GM12878 (cell line): ENCODE results near the gene SEMA6C. TPM values are rescaled to one million over a fixed set of nuclear protein-coding genes. Genes with fewer than 3 reads are reported as not detected.
A peak's percentile ranks its signal among the peaks of the same experiment; 100 is the strongest.

Experiments
- ATAC-seq: fragments of 200-7000 bp; cut with Tn5 transposase; 3 replicates; pipeline ENCODE4 v1.9.1; 2020; ENCODE audit warnings: mild to moderate bottlenecking, moderate library complexity
- BruUV-seq: library from RNA; stranded (reverse); fragments of 400-500 nt; replicated peaks from 2 replicates; lab custom pipeline; 2021; lab: Mats Ljungman, UMichigan
- CTCF ChIA-PET: fragments of 300-600 bp; sonication (Branson Sonifier 250); formaldehyde crosslinking; extraction: SDS; loops from one replicate; lab custom pipeline; 2021; ENCODE audit warnings: inconsistent platforms; lab: Yijun Ruan, JAX
- POLR2A ChIA-PET: fragments of 350-600 bp; formaldehyde crosslinking; extraction: SDS; loops from one replicate; lab custom pipeline; 2021; ENCODE audit warnings: inconsistent platforms; lab: Charles Lee
- RAD21 ChIA-PET: fragments of 300-600 bp; sonication (Branson Sonifier 250); formaldehyde crosslinking; loops from one replicate; lab custom pipeline; 2023; ENCODE audit warnings: antibody characterized with exemption; ENCODE audit not compliant: unreplicated experiment; lab: Charles Lee
- SMC1A ChIA-PET: fragments of 300-600 bp; sonication (Branson Sonifier 250); formaldehyde crosslinking; loops from one replicate; lab custom pipeline; 2023; ENCODE audit not compliant: unreplicated experiment, uncharacterized antibody; lab: Charles Lee
- DNase-seq: peaks from one replicate; pipeline ENCODE4 v3.0.0-alpha.2; 2011; ENCODE audit warnings: low read depth, low spot score
- FAIRE-seq: peaks from 3 replicates; lab custom pipeline; 2011; peaks lifted over from hg19 to GRCh38; lab: Jason Lieb, UNC
- H2AFZ ChIP-seq: 2 replicates; pipeline ENCODE4 v1.6.0; 2011; ENCODE audit warnings: low read depth, low read length, control low read depth; ENCODE audit not compliant: control insufficient read depth
- H3K27ac ChIP-seq: 2 replicates; pipeline ENCODE4 v1.5.1; 2011; ENCODE audit warnings: control low read depth; ENCODE audit not compliant: control insufficient read depth, insufficient read depth
- H3K27me3 ChIP-seq, 2 experiments: replicated peaks in 1 of 2; 2 replicates each; pipeline versions ENCODE4 v1.6.0 to v1.6.1; 2011; ENCODE audit warnings: low read length in 1 of 2; ENCODE audit not compliant: control insufficient read depth in 2 of 2, insufficient read depth in 2 of 2
- H3K36me3 ChIP-seq, 2 experiments: 2 replicates each; pipeline ENCODE4 v1.5.1; 2011; ENCODE audit warnings: low read length in 1 of 2; ENCODE audit not compliant: control insufficient read depth in 2 of 2, insufficient read depth in 2 of 2
- H3K4me1 ChIP-seq: 2 replicates; pipeline ENCODE4 v1.6.1; 2011; ENCODE audit warnings: mild to moderate bottlenecking, low read length, moderate library complexity, mixed read lengths; ENCODE audit not compliant: control insufficient read depth, insufficient read depth
- H3K4me2 ChIP-seq: 2 replicates; pipeline ENCODE4 v1.6.0; 2011; ENCODE audit warnings: control low read depth; ENCODE audit not compliant: control insufficient read depth, insufficient read depth
- H3K4me3 ChIP-seq: fragments of 200-600 bp; sonication (generic); 2 replicates; pipeline ENCODE4 v1.5.1; 2016
- H3K79me2 ChIP-seq: 2 replicates; pipeline ENCODE4 v1.6.0; 2011; ENCODE audit warnings: low read length; ENCODE audit not compliant: control insufficient read depth, insufficient read depth
- H3K9ac ChIP-seq: 2 replicates; pipeline ENCODE4 v1.8.0; 2011; ENCODE audit warnings: low read length, control low read depth, mixed read lengths; ENCODE audit not compliant: control insufficient read depth, insufficient read depth
- H3K9me3 ChIP-seq: replicated peaks from 3 replicates; pipeline ENCODE4 v1.5.1; 2011; ENCODE audit warnings: mild to moderate bottlenecking, low read length; ENCODE audit not compliant: control insufficient read depth, insufficient read depth
- H4K20me1 ChIP-seq: 2 replicates; pipeline ENCODE4 v1.6.0; 2011; ENCODE audit not compliant: control insufficient read depth, insufficient read depth
- IRF5 ChIP-seq: fragments of 450-650 bp; IDR thresholded peaks from 2 replicates; pipeline ENCODE4 v1.6.1; 2017; ENCODE audit warnings: borderline replicate concordance
- PML ChIP-seq: IDR thresholded peaks from 2 replicates; pipeline ENCODE4 v1.6.1; 2012; ENCODE audit warnings: low read length, inconsistent platforms
- POLR2A ChIP-seq: IDR thresholded peaks from 2 replicates; pipeline ENCODE4 v1.6.1; 2011; ENCODE audit warnings: low read depth, mild to moderate bottlenecking, low read length
- POU2F2 ChIP-seq: IDR thresholded peaks from 3 replicates; pipeline ENCODE4 v1.6.1; 2011; ENCODE audit warnings: low read depth, mild to moderate bottlenecking, low read length, borderline replicate concordance
- TAF1 ChIP-seq: IDR thresholded peaks from 2 replicates; pipeline ENCODE4 v1.6.1; 2011; ENCODE audit warnings: mild to moderate bottlenecking, low read depth, low read length, borderline replicate concordance
- YY1 ChIP-seq: IDR thresholded peaks from 2 replicates; pipeline ENCODE4 v1.6.1; 2011; ENCODE audit warnings: low read depth, mild to moderate bottlenecking, low read length
- ZBTB33 ChIP-seq: fragments of 450-650 bp; IDR thresholded peaks from 2 replicates; pipeline ENCODE4 v1.6.1; 2017; ENCODE audit warnings: mild to moderate bottlenecking
- WGBS: methylation state at CpG from one replicate; pipeline ENCODE4 v1.1.6; 2016; ENCODE audit warnings: low lambda C conversion rate; ENCODE audit not compliant: insufficient replicate concordance, insufficient coverage; ENCODE audit errors: missing lambda C conversion rate; 5-methylcytosine and 5-hydroxymethylcytosine counted together
- in situ Hi-C: fragments of 300-500 bp; cut with MboI; formaldehyde crosslinking; loops from 9 replicates; pipeline ENCODE4 v1.14.3; 2018; ENCODE audit warnings: mixed read lengths
- intact Hi-C: fragments of 100-400 bp; cut with micrococcal nuclease; formaldehyde crosslinking; loops from one replicate; pipeline ENCODE4 v1.14.2; 2022; ENCODE audit not compliant: unreplicated experiment
- polyA plus RNA-seq, 11 experiments: library from polyadenylated mRNA; depleted of rRNA in 4 of 11; unstranded in 6 of 11; stranded (reverse) in 5 of 11; fragments of >200 nt; fragmentation: Nextera tagmentation in 4 of 11; fragmentation: Illumina TruSeq in 1 of 11; extraction: Ambion mirVana in 4 of 11; extraction: Trizol in 1 of 11; gene quantifications; 1 replicate in 1 of 11; 2 replicates in 10 of 11; pipeline versions ENCODE4 v1.2.1 to v1.2.3, GENCODE V29; 2011 to 2016; ENCODE audit warnings: inconsistent platforms in 2 of 11, missing spikeins in 2 of 11, low read depth in 1 of 11
- total RNA-seq, 4 experiments: library from RNA; depleted of rRNA in 3 of 4; stranded (reverse); fragments of >200 nt in 3 of 4; fragmentation: Illumina TruSeq in 1 of 4; extraction: Trizol in 1 of 4; gene quantifications; 2 replicates each; pipeline versions ENCODE4 v1.2.1 to v1.2.3, GENCODE V29; 2013 to 2021
- TF ChIP-seq, protein P1 (sequence below): fragments of 450-650 bp; IDR thresholded peaks from 2 replicates; pipeline ENCODE4 v1.6.1; 2016; ENCODE audit warnings: mild to moderate bottlenecking

The SEMA6C gene
- total and polyA plus RNA-seq, 10 of the 15 experiments (the other 5 are each of a cell fraction or from before 2014, with no cell fraction given), result 0.13 to 2.2 (median 0.29) TPM; not detected in 1

DNA sequence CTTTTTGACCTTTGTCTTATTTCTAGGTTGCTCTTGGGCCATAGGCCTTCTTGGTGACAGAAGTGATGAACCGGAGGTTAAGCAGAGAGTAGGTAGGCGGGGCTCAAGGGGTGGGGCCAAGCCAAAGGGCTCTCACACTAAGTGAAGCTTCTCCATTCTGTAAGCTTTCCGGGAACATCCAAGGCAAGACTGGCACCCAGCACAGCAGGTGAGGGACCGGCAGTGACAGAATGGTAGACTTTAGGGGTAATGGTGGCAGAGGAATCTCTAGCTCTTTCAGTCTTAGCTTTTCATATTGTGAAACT lies 10.0 kb upstream of the SEMA6C start, which contains the start of gene TNFAIP8L2:
Gene TNFAIP8L2 (plus strand): TSS at position 135 of the 305 bp plus-strand sequence. CDS start 2,049 bp downstream, outside the sequence.
- no TSS peak for BruUV-seq
- TF ChIP-seq POLR2A (peak; percentile 30; the same call in 1 of the 2 replicates), YY1 (peak; percentile 30), IRF5 (no peak), ZBTB33 (no peak), TAF1 (peak; percentile 39), POU2F2 (peak; percentile 34; the same call in 1 of the 3 replicates), PML (0 out of 2 replicates have a peak, but pooled peaks have one; percentile 42)
- TF ChIP-seq, protein P1, sequence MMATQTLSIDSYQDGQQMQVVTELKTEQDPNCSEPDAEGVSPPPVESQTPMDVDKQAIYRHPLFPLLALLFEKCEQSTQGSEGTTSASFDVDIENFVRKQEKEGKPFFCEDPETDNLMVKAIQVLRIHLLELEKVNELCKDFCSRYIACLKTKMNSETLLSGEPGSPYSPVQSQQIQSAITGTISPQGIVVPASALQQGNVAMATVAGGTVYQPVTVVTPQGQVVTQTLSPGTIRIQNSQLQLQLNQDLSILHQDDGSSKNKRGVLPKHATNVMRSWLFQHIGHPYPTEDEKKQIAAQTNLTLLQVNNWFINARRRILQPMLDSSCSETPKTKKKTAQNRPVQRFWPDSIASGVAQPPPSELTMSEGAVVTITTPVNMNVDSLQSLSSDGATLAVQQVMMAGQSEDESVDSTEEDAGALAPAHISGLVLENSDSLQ, result 0 out of 2 replicates have a peak, but pooled peaks have one; percentile 20
- H3K79me2 ChIP-seq, result peaks cover 20% of the 10 kb centered on the region
- intact Hi-C loops, result loop anchor here (1.0 to 2.0 kb wide), 4 partner anchors 57 to 132 kb away; partner anchors contain the start of gene GABPB2
- peak within 1 kb of the TSS; percentile 81 for H3K27ac ChIP-seq
- peaks cover 30% of the 10 kb centered on the region for H3K4me1 ChIP-seq
- no peaks in the 10 kb centered on the region for H3K9me3 ChIP-seq
- peak within 1 kb of the TSS; percentile 81 for H3K4me2 ChIP-seq
- POLR2A ChIA-PET, result interaction anchor here (0.6 to 2.3 kb wide), 11 partner anchors 9 to 170 kb away, joined by 3 to 19 read pairs (median 5); partner anchors contain the start of genes GABPB2, LYSMD1, MINDY1 and PI4KB
- ATAC-seq (peak; percentile 96), DNase-seq (peak; percentile 32), FAIRE-seq (no peak)
- no peaks in the 10 kb centered on the region for H4K20me1 ChIP-seq
- 3% methylated on average over 4 of the region's 4 CpGs for WGBS
- SMC1A ChIA-PET, result interaction anchor here (0.7 to 11.1 kb wide), 24 partner anchors 8 to 184 kb away, joined by 3 to 282 read pairs (median 4); partner anchors contain the start of genes CDC42SE1, LYSMD1, MINDY1 and PSMD4
- no peaks in the 10 kb centered on the region for H3K27me3 ChIP-seq
- peak within 1 kb of the TSS; percentile 85 for H3K4me3 ChIP-seq
- H2AFZ ChIP-seq, result peak within 1 kb of the TSS; percentile 75
- CTCF ChIA-PET, result interaction anchor here (0.6 to 8.4 kb wide), 45 partner anchors 8 to 683 kb away, joined by 3 to 353 read pairs (median 4); partner anchors contain the start of genes C2CD4D, GABPB2, LYSMD1 and MINDY1
- peaks cover 5 to 6% of the 10 kb centered on the region in 2 experiments for H3K36me3 ChIP-seq
- in situ Hi-C loops, result loop anchor here (5.0 kb wide), 2 partner anchors 59 to 134 kb away; no protein-coding TSS in a partner anchor
- H3K9ac ChIP-seq, result peak within 1 kb of the TSS; percentile 81
- RAD21 ChIA-PET, result interaction anchor here (0.7 to 8.7 kb wide), 23 partner anchors 8 to 184 kb away, joined by 3 to 198 read pairs (median 8); partner anchors contain the start of genes C1orf56, CDC42SE1, GABPB2 and LYSMD1
